NCI-H1092 (cell line): ENCODE data around the gene FAM177B.
"Not testable (repeated sequence)": the region's sequence is repeated elsewhere in the genome, so short reads cannot be mapped to it uniquely, and the experiment has no call there.

Experiments
- DNase-seq: peaks from one replicate; lab custom pipeline; 2025; lab: John Stamatoyannopoulos, UW

The FAM177B gene

GRCh38 chr1:222741630-222742457, 4.8 kb downstream of the FAM177B start:
- DNase-seq = not testable (repeated sequence)

- no peak for DNase-seq
Observed at GRCh38 chr1:222749927-222750326, 12.9 kb downstream of the FAM177B start.

DNA sequence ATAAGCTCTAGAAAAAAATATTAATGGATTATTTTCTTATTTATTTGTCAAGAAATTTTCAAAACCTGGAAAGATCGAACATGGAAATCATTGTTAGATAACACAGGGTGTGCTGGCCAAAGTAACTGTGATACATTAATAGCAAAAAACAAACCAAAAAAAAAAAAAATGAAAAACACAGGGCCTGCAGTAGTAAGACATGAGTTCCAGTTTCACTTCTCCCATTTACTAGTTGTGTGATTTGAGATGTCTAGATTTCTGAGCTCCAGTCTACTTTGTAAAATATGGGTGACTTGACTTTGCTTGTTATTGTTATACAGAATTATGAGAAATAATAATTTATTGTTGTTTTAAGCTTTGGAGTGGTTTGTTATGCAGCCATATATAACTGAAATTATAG, 13.6 kb downstream of the FAM177B start:
- DNase-seq = no peak

DNA sequence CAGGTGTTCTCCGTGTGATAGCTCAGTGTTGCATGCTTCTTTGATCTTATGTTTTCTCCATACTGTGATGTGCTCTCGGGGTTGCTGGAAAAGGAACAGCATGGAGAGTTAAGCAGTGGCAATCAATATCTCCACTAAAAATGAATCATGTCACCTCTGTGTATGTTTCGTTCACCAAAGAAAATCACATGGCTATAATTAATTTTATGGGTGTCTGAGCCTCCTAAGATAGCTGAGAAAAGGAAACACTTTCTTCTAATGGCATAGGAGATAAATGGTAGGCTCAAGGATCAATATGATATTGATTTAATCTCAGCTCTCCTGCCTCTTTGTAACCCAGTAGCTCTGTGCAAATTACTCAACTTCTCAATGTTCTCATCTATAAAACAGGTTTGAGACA, 14.3 kb downstream of the FAM177B start:
- no peak for DNase-seq

DNA sequence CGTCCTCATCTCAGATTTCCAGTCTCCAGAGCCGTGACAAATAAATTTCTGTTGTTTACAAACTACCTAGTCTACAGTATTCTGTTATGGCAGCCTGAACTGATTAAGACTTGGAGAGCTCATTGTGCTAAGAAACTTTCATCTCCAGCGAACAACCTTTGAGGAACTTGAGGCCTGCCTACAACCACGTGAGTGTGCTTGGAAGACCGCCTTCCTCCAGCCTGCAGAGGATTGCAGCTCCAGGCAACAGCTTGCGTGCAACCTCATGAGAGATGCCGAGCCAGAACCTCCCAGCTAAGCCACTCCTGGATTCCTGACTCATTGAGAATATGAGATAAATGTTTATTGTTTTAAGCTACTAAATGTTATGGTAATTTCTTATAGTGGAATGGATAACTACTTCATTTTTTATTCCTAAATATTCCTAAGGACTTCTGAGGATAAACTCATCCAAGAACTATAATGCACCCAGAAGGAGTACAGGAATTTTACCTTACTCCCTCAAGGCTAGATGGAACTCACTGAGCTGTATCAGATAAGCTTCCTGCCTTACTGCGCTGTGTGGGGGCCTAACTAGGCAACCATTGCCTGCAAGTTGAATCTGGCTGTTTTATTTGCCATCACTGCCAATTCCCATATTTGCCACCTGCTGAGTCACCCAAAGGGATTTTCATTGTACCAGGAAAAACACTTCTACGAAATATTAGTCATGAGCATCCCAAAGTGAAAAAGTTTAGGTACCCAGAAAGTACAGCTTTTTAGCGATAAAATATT, 17.6 kb downstream of the FAM177B start:
- no peak for DNase-seq

- DNase-seq = no peak
Observed at GRCh38 chr1:222757646-222758268, 20.8 kb downstream of the FAM177B start.

DNA sequence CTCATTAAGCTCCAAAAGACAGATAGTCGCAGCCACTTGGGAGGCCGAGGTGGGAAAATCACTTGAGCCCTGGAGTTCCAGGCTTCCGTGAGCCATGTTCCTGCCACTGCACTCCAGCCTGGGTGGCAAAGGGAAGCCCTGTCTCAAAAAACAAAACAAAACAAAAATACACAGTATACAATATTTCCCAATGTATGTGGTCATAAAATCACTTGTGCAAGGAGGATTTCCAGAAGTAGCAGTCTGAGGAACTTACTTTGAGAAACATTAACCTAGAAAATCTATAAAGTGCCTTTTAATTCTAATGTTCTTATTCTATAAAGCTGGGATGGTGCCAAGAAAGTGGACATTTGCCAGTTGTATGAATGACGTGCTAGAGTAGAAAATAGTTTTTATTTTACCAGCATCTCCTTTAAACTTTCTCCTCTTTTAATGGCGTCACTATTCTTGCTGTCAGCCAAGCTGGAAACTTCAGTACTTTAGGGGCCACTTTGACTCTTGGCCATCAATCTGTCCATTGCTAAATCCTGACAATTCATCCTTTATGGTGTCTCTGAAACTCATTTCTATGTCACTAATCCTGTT, 22.5 kb downstream of the FAM177B start:
- DNase-seq = no peak

DNA sequence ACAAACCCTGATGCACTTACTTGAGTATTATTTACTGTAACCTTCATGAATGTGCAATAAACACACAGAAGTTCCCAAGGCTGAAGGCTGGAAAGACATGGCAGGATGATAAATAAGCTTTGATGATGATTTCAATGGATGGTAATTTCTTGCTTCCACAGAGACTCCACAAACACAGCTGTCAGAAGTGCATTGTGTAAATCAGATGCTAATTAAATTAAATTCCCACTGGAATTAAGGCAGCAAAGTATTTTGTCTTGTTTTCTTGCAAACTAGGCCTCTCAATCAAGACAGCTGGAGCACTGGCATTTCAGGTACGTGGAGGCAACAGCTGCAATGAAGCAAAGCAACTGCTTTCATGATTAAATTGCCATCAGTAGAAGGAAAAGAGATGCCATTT, 24.1 kb downstream of the FAM177B start:
- no peak for DNase-seq

GRCh38 chr1:222762178-222762577, 25.2 kb downstream of the FAM177B start:
- not testable (repeated sequence) for DNase-seq

GRCh38 chr1:222767152-222767571, 30.2 kb downstream of the FAM177B start:
- DNase-seq = no peak

- no peak for DNase-seq
Observed at GRCh38 chr1:222768592-222768991, 31.6 kb downstream of the FAM177B start.

DNA sequence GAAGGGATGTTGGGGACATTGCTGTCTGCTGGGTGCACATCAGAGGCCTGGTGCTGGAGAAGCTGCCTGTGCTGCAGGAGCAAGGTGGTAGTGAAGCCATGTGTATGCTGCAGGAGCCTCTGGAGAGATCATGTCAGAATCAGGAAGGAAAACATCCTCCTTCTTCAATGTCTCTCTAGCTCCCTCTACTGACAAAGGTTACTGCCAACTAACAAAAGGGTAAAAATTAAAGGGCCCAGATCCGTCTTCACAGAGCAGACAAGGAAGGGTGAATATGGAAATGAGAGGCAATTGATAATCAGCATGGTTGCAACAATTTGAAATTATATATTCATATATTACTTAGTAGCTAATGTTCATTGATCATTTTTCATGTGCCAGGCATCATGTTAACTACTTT, 32.2 kb downstream of the FAM177B start:
- no peak for DNase-seq

GRCh38 chr1:222769971-222770620, 33.1 kb downstream of the FAM177B start:
- no peak for DNase-seq

- no peak for DNase-seq
Observed at GRCh38 chr1:222772996-222773379, 36.0 kb downstream of the FAM177B start.

DNA sequence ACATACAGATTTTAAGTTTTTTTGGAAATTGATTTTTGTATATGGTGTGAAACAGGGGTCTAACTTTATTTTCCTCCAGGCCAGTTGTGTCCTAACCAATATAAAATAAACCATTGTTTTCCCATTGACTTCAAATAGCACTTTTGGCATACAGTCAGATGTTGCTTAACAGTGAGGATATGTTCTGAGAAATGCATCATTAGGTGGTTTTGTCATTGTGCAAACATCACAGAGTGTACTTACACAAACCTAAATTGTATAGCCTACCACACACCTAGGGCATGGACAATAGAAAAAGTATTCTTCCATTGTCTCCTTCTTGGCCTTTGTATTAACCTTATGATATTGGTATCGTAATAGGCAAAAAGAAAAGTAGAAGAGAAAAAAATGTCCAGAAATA, 40.5 kb downstream of the FAM177B start:
- no peak for DNase-seq

DNA sequence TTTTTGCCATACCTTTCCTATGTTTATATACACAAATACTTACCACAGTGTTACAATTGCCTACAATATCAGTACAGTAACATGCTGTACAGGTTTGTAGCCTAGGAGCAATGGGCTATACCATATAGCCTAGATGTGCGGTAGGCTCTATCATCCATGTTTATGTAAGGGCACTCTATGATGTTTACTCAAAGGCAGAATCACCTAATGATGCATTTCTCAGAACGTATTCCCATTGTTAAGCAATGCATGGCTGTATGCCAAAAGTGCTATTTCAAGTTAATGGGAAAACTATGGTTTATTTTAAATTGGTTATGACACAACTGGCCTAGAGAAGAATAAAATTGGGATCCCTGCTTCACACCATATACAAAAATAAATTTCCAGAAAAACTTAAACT, 41.0 kb downstream of the FAM177B start:
- peak; percentile 30 for DNase-seq

- no peak for DNase-seq
Observed at GRCh38 chr1:222781251-222781650, 44.2 kb downstream of the FAM177B start.

- DNase-seq = no peak
Observed at GRCh38 chr1:222783051-222783450, 46.0 kb downstream of the FAM177B start.

DNA sequence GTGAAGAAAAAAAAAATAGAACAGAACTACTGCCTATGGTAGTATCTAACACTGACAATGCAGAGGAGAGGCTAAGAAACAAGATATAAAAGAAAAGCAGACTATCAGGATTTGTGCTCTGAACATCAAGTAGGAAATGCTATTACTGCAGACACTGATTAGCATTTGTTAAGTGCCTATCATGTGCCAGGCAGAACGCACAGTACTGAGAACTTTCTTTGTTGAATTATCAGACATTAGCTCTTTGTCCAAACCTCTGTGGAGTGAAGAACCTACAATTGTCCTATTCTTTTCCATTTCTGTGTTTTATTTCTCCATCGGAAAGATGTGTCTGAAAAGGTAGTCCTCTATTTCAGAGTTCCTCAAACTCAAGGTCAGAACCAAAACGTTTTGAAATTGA, 47.4 kb downstream of the FAM177B start:
- no peak for DNase-seq

- no peak for DNase-seq
Observed at GRCh38 chr1:222784916-222785315, 47.9 kb downstream of the FAM177B start.

DNA sequence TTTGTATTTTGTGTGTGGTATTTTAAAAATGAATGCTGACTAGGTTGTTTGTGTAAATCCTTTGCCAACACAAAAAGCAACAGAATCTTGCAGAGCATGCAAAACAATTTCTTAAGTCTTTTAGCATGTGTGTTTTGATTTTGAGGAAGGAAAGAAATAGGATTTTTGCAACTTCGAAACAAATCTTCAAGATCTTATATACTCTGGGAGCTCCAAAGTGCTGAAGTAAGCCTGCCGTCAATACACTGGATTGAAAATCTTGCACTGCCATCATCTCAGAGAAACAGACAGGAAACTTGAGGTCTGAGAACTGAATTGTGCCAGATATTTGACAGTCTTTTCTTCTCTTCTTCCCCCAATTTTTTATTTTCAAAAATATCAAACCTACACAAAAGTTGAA, 48.5 kb downstream of the FAM177B start:
- DNase-seq = no peak

GRCh38 chr1:222786121-222786520, 49.1 kb downstream of the FAM177B start:
- no peak for DNase-seq
